Smooth muscle cell (in vitro differentiated cells): ENCODE data around the gene PCDH7. TPM values are rescaled to one million over a fixed set of nuclear protein-coding genes. Genes with fewer than 3 reads are reported as not detected.

Experiments used
- DNase-seq: peaks from one replicate; lab custom pipeline; 2025; ENCODE audit not compliant: unreplicated experiment; lab: John Stamatoyannopoulos, UW
- H2AFZ ChIP-seq: fragments of 200-600 bp; sonication (generic); 2 replicates; pipeline ENCODE4 v1.6.0; 2016; ENCODE audit warnings: antibody characterized with exemption, low read depth, mild to moderate bottlenecking
- H3F3A ChIP-seq: fragments of 200-600 bp; sonication (generic); 2 replicates; pipeline ENCODE4 v1.6.0; 2017; ENCODE audit warnings: antibody characterized with exemption, low read depth
- H3K27ac ChIP-seq: fragments of 200-600 bp; sonication (generic); 2 replicates; pipeline ENCODE4 v1.5.1; 2016; ENCODE audit warnings: low read depth, mild to moderate bottlenecking
- H3K27me3 ChIP-seq: fragments of 200-600 bp; sonication (generic); 2 replicates; pipeline ENCODE4 v1.6.1; 2016; ENCODE audit warnings: low read depth, mild to moderate bottlenecking
- H3K36me3 ChIP-seq: fragments of 200-600 bp; sonication (generic); 2 replicates; pipeline ENCODE4 v1.5.1; 2016; ENCODE audit warnings: low read depth
- H3K4me1 ChIP-seq: fragments of 200-600 bp; sonication (generic); 2 replicates; pipeline ENCODE4 v1.5.1; 2016; ENCODE audit warnings: low read depth
- H3K4me2 ChIP-seq: fragments of 200-600 bp; sonication (generic); 2 replicates; pipeline ENCODE4 v1.6.0; 2016; ENCODE audit warnings: mild to moderate bottlenecking
- H3K4me3 ChIP-seq: fragments of 200-600 bp; sonication (generic); 2 replicates; pipeline ENCODE4 v1.5.1; 2016; ENCODE audit warnings: mild to moderate bottlenecking
- H3K79me2 ChIP-seq: fragments of 200-600 bp; sonication (generic); 2 replicates; pipeline ENCODE4 v1.6.0; 2016; ENCODE audit warnings: low read depth, mild to moderate bottlenecking
- H3K9ac ChIP-seq: fragments of 200-600 bp; sonication (generic); 2 replicates; pipeline ENCODE4 v1.6.0; 2016; ENCODE audit warnings: low read depth
- H3K9me3 ChIP-seq: fragments of 200-600 bp; sonication (generic); replicated peaks from 2 replicates; pipeline ENCODE4 v1.5.1; 2016; ENCODE audit warnings: low read depth
- H4K20me1 ChIP-seq: fragments of 200-600 bp; sonication (generic); 2 replicates; pipeline ENCODE4 v1.6.0; 2016; ENCODE audit warnings: low read depth
- WGBS: methylation state at CpG from one replicate; pipeline ENCODE4 v1.1.7; 2016; ENCODE audit warnings: low lambda C conversion rate; 5-methylcytosine and 5-hydroxymethylcytosine counted together
- polyA plus RNA-seq: library from polyadenylated mRNA; unstranded; fragments of >200 nt; fragmentation: Nextera tagmentation; extraction: Ambion mirVana; gene quantifications from 2 replicates; pipeline ENCODE4 v1.2.1, GENCODE V29; 2016
- total RNA-seq: library from RNA; depleted of rRNA; stranded (reverse); fragments of >200 nt; gene quantifications from 2 replicates; pipeline ENCODE4 v1.2.3, GENCODE V29; 2014
- TF ChIP-seq, protein P1 (sequence below): fragments of 200-600 bp; sonication (generic); IDR thresholded peaks from 2 replicates; pipeline ENCODE4 v1.5.1; 2017; ENCODE audit warnings: borderline replicate concordance, mild to moderate bottlenecking, antibody characterized with exemption; ENCODE audit not compliant: insufficient read depth, poor library complexity, severe bottlenecking

Gene PCDH7
- total and polyA plus RNA-seq, 2 experiments from 2014 or later = 12.3 to 35.7 TPM

DNA sequence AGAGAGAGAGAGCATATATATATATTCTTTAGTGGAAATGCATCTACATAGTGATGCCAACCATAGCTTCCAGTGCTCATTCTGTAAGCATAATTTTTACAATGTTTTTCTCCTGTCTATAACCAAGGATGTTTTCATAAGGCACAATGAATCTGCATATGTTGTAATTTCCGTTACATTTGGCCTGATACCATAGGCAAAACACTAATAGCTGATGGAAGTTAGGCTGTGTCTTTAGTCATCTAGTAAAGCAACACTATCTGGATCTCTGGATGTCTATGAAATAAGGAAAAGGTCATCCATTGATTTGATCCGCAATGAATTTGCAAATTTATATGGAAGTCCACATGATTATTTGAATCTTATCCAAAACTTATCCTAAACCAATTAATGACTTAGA, 8.1 kb downstream of the PCDH7 start:
- H2AFZ ChIP-seq = no peak overlapping the region
- peaks cover 22% of the 10 kb centered on the region for H4K20me1 ChIP-seq
- H3F3A ChIP-seq = no peaks in the 10 kb centered on the region
- H3K4me1 ChIP-seq = peaks cover 28% of the 10 kb centered on the region
- no peak overlapping the region for H3K4me3 ChIP-seq
- H3K79me2 ChIP-seq = peaks cover 75% of the 10 kb centered on the region
- DNase-seq = no peak
- no peak overlapping the region for H3K27ac ChIP-seq
- H3K36me3 ChIP-seq = no peaks in the 10 kb centered on the region
- no peaks in the 10 kb centered on the region for H3K27me3 ChIP-seq
- no peak overlapping the region for H3K4me2 ChIP-seq
- TF ChIP-seq, protein P1, sequence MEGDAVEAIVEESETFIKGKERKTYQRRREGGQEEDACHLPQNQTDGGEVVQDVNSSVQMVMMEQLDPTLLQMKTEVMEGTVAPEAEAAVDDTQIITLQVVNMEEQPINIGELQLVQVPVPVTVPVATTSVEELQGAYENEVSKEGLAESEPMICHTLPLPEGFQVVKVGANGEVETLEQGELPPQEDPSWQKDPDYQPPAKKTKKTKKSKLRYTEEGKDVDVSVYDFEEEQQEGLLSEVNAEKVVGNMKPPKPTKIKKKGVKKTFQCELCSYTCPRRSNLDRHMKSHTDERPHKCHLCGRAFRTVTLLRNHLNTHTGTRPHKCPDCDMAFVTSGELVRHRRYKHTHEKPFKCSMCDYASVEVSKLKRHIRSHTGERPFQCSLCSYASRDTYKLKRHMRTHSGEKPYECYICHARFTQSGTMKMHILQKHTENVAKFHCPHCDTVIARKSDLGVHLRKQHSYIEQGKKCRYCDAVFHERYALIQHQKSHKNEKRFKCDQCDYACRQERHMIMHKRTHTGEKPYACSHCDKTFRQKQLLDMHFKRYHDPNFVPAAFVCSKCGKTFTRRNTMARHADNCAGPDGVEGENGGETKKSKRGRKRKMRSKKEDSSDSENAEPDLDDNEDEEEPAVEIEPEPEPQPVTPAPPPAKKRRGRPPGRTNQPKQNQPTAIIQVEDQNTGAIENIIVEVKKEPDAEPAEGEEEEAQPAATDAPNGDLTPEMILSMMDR = no peak
- H3K9me3 ChIP-seq = no peaks in the 10 kb centered on the region
- no peak overlapping the region for H3K9ac ChIP-seq
- WGBS = 97% methylated on average over 2 of the region's 2 CpGs

DNA sequence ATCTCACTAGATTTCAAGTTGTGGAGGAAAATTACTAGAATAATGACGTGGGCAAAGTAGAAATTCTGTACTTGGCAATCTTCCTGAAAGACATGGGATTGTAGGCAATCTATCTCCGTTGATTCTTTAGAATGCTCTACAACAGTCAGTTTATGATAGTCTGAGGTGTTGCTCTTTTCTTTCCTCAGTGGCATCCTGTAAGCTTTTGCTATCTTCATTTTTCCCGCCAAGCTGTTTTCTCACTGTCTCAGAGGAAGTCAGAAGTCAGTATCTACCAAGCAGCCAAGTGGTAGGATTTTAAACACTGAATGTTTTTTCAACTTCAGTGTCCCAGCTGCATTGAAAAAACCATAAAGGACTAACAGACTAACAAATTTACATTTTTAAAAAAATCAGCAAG, 23.7 kb downstream of the PCDH7 start:
- TF ChIP-seq, protein P1 = no peak
- no peak overlapping the region for H3K4me2 ChIP-seq
- peaks cover 7% of the 10 kb centered on the region for H3K27me3 ChIP-seq
- H4K20me1 ChIP-seq = no peaks in the 10 kb centered on the region
- no peak for DNase-seq
- no peak overlapping the region for H2AFZ ChIP-seq
- peaks cover 12% of the 10 kb centered on the region for H3F3A ChIP-seq
- no peak overlapping the region for H3K4me3 ChIP-seq
- H3K27ac ChIP-seq = no peak overlapping the region
- 35% methylated on average over 3 of the region's 3 CpGs for WGBS
- no peaks in the 10 kb centered on the region for H3K36me3 ChIP-seq
- no peak overlapping the region for H3K9ac ChIP-seq
- H3K79me2 ChIP-seq = peaks cover 9% of the 10 kb centered on the region
- H3K9me3 ChIP-seq = no peaks in the 10 kb centered on the region
- H3K4me1 ChIP-seq = no peaks in the 10 kb centered on the region

DNA sequence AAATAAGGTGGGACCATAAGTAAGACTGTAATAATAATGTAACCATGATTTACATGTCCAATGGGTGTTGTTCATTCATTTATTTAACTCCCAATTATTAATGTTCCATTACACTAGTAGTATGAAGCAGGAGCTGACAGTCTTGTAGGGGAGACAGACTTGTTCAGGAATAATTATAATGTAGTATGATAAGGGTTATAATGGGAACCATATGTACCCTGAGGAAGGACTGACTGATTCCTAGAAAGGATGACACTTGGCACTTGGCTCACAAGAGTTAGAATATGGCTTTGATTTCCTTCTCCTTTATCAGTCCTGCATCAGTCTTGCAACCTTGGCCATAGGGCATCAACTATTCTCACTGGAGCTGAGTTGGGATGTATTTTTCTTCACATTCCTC, 24.2 kb downstream of the PCDH7 start:
- no peak overlapping the region for H2AFZ ChIP-seq
- H3K27ac ChIP-seq = no peak overlapping the region
- H3K27me3 ChIP-seq = peaks cover 7% of the 10 kb centered on the region
- peaks cover 12% of the 10 kb centered on the region for H3F3A ChIP-seq
- no peak for DNase-seq
- no peaks in the 10 kb centered on the region for H3K4me1 ChIP-seq
- H3K36me3 ChIP-seq = no peaks in the 10 kb centered on the region
- H3K79me2 ChIP-seq = peaks cover 14% of the 10 kb centered on the region
- TF ChIP-seq, protein P1 = no peak
- H4K20me1 ChIP-seq = no peaks in the 10 kb centered on the region
- no peak overlapping the region for H3K4me2 ChIP-seq
- no peak overlapping the region for H3K4me3 ChIP-seq
- H3K9me3 ChIP-seq = no peaks in the 10 kb centered on the region
- no peak overlapping the region for H3K9ac ChIP-seq

DNA sequence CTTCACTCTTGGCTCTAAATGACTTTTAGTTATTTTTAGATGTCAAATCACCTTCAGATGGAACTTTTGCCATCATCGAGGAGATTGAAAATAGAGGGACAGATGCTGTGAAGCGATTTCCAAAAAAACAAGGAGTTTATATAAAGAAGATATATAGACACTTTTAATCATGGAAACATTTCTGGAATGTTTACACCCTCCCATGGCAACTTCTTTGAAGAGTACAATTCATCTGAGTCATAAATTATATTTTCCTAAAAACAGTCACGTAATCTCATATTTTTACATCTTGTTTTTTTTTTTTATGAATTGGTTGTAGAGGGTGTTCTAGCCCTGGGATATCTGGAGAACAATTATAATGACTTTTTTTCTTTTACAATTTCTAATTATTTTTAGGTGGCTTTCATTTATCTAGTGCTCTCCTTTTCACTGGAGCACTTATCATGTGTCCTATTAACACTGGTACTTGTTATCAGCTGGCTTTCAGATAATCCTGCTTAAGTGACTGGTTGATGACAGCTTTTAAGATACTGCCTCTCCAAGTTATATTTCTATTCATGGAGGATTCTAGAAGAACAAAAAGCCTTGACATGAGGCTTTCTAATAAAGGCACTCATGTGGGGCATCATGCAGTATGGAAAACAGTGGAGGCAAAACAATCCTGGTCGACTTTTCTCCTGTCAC, 24.9 kb downstream of the PCDH7 start:
- Histone ChIP-seq H3F3A (peaks cover 12% of the 10 kb centered on the region), H4K20me1 (no peaks in the 10 kb centered on the region), H3K79me2 (peaks cover 16% of the 10 kb centered on the region), H3K4me2 (no peak overlapping the region), H3K9me3 (no peaks in the 10 kb centered on the region), H3K4me3 (no peak overlapping the region), H3K27ac (no peak overlapping the region), H2AFZ (no peak overlapping the region), H3K27me3 (peaks cover 7% of the 10 kb centered on the region), H3K36me3 (no peaks in the 10 kb centered on the region), H3K9ac (no peak overlapping the region), H3K4me1 (no peaks in the 10 kb centered on the region)
- DNase-seq = no peak
- TF ChIP-seq, protein P1 = no peak
- 62% methylated on average over 4 of the region's 4 CpGs for WGBS
